Measurements from ENCODE around the gene FOXN1. TPM values are rescaled to one million over a fixed set of nuclear protein-coding genes. Genes with fewer than 3 reads are reported as not detected.

Gene FOXN1
- total RNA-seq, 1 experiment from 2014 or later, result not detected

GRCh38 chr17:28585851-28586250 lies 79.7 kb downstream of the FOXN1 start:
- no peak for DNase-seq
- peaks cover 94% of the 10 kb centered on the region for H3K36me3 ChIP-seq
- no peaks in the 10 kb centered on the region for H3K27me3 ChIP-seq
- no peak overlapping the region for H3K4me3 ChIP-seq
- no peaks in the 10 kb centered on the region for H3K9me3 ChIP-seq

Other genes with a start within 250 kb of the FOXN1 start
- 73.3 and 118 TPM in 2 replicates for gene TMEM97, start 187.1 kb upstream of the FOXN1 start, total RNA-seq (2014; rRNA removed; shearing (Covaris generic); ENCODE audit: low replicate concordance)
- gene IFT20, start 170.9 kb upstream of the FOXN1 start, total RNA-seq (2014; rRNA removed; shearing (Covaris generic); ENCODE audit: low replicate concordance), result 41.9 and 64.9 TPM in 2 replicates
- 29.2 and 31.9 TPM in 2 replicates for gene TNFAIP1, start 170.6 kb upstream of the FOXN1 start, total RNA-seq (2014; rRNA removed; shearing (Covaris generic); ENCODE audit: low replicate concordance)
- gene POLDIP2, start 148.8 kb upstream of the FOXN1 start, total RNA-seq (2014; rRNA removed; shearing (Covaris generic); ENCODE audit: low replicate concordance), result 161 and 244 TPM in 2 replicates
- not detected in 2 replicates for gene SEBOX, start 141.1 kb upstream of the FOXN1 start, total RNA-seq (2014; rRNA removed; shearing (Covaris generic); ENCODE audit: low replicate concordance)
- gene VTN, start 136.0 kb upstream of the FOXN1 start, total RNA-seq (2014; rRNA removed; shearing (Covaris generic); ENCODE audit: low replicate concordance), result 3.3 TPM in 1 of 2 replicates, not detected in the other
- gene SARM1, start 134.7 kb upstream of the FOXN1 start, total RNA-seq (2014; rRNA removed; shearing (Covaris generic); ENCODE audit: low replicate concordance), result 17.2 and 33.1 TPM in 2 replicates
- 2.7 and 13.6 TPM in 2 replicates for gene SLC46A1, start 100.1 kb upstream of the FOXN1 start, total RNA-seq (2014; rRNA removed; shearing (Covaris generic); ENCODE audit: low replicate concordance)
- gene SLC13A2, start 32.7 kb upstream of the FOXN1 start, total RNA-seq (2014; rRNA removed; shearing (Covaris generic); ENCODE audit: low replicate concordance), result not detected in 2 replicates
- gene UNC119, start 46.3 kb downstream of the FOXN1 start, total RNA-seq (2014; rRNA removed; shearing (Covaris generic); ENCODE audit: low replicate concordance), result 20.8 and 36.4 TPM in 2 replicates
- 29.5 and 65.1 TPM in 2 replicates for gene PIGS, start 65.2 kb downstream of the FOXN1 start, total RNA-seq (2014; rRNA removed; shearing (Covaris generic); ENCODE audit: low replicate concordance)
- 1.1 TPM in 1 of 2 replicates, not detected in the other for gene ALDOC, start 70.5 kb downstream of the FOXN1 start, total RNA-seq (2014; rRNA removed; shearing (Covaris generic); ENCODE audit: low replicate concordance)
- 45.1 and 82.9 TPM in 2 replicates for gene SPAG5, start 92.7 kb downstream of the FOXN1 start, total RNA-seq (2014; rRNA removed; shearing (Covaris generic); ENCODE audit: low replicate concordance)
- 0.79 and 1.3 TPM in 2 replicates for gene RSKR, start 107.8 kb downstream of the FOXN1 start, total RNA-seq (2014; rRNA removed; shearing (Covaris generic); ENCODE audit: low replicate concordance)
- 114 and 149 TPM in 2 replicates for gene BLTP2, start 138.8 kb downstream of the FOXN1 start, total RNA-seq (2014; rRNA removed; shearing (Covaris generic); ENCODE audit: low replicate concordance)
- gene SDF2, start 155.6 kb downstream of the FOXN1 start, total RNA-seq (2014; rRNA removed; shearing (Covaris generic); ENCODE audit: low replicate concordance), result 58.6 and 78.2 TPM in 2 replicates
- 27.6 and 32.0 TPM in 2 replicates for gene SUPT6H, start 155.9 kb downstream of the FOXN1 start, total RNA-seq (2014; rRNA removed; shearing (Covaris generic); ENCODE audit: low replicate concordance)
- 0.79 TPM in 1 of 2 replicates, not detected in the other for gene PROCA1, start 205.5 kb downstream of the FOXN1 start, total RNA-seq (2014; rRNA removed; shearing (Covaris generic); ENCODE audit: low replicate concordance)
- 445 and 645 TPM in 2 replicates for gene RAB34, start 211.5 kb downstream of the FOXN1 start, total RNA-seq (2014; rRNA removed; shearing (Covaris generic); ENCODE audit: low replicate concordance)
- gene RPL23A, start 213.6 kb downstream of the FOXN1 start, total RNA-seq (2014; rRNA removed; shearing (Covaris generic); ENCODE audit: low replicate concordance), result 768 and 1,491 TPM in 2 replicates
- 6.7 and 26.1 TPM in 2 replicates for gene TLCD1, start 219.9 kb downstream of the FOXN1 start, total RNA-seq (2014; rRNA removed; shearing (Covaris generic); ENCODE audit: low replicate concordance)
- gene NEK8, start 222.4 kb downstream of the FOXN1 start, total RNA-seq (2014; rRNA removed; shearing (Covaris generic); ENCODE audit: low replicate concordance), result 0.69 and 4.0 TPM in 2 replicates
- gene TRAF4, start 237.7 kb downstream of the FOXN1 start, total RNA-seq (2014; rRNA removed; shearing (Covaris generic); ENCODE audit: low replicate concordance), result 26.1 and 115 TPM in 2 replicates